Measurements from ENCODE around the gene AGAP2. TPM values are rescaled to one million over a fixed set of nuclear protein-coding genes. Genes with fewer than 3 reads are reported as not detected.

Gene AGAP2
- total and polyA plus RNA-seq, 2 donors (not counting 1 experiment from before 2014, with no cell fraction given), result 22.2 to 27.0 TPM

GRCh38 chr12:57759360-57759980, 20.9 kb upstream of the AGAP2 start:
- Histone ChIP-seq H3K79me2 (ENCODE audit: control insufficient read depth, insufficient read depth, low read length) (peaks cover 56% of the 10 kb centered on the region), H3K4me3 (ENCODE audit: control extremely low read depth in 1 of 5, extremely low read depth in 1 of 5, insufficient read depth in 1 of 5, low read depth in 2 of 5, low read length in 4 of 5) (no peak overlapping the region), H3K9ac (ENCODE audit: low read length) (no peak overlapping the region), H3K9me3 (ENCODE audit: control extremely low read depth in 1 of 3, control insufficient read depth in 2 of 3, insufficient read depth in 1 of 3, low read length in 2 of 3) (no peaks in the 10 kb centered on the region), H3K27ac (ENCODE audit: low read length in 2 of 2) (no peak overlapping the region), H4K20me1 (ENCODE audit: control insufficient read depth, insufficient read depth, low read length, poor library complexity, severe bottlenecking) (peaks cover 75% of the 10 kb centered on the region), H3K27me3 (replicated peaks in 1 of 4; ENCODE audit: control extremely low read depth in 1 of 4, control insufficient read depth in 3 of 4, insufficient read depth in 4 of 4, low read length in 3 of 4) (peaks cover 0 to 6% (median 2%) of the 10 kb centered on the region in 4 experiments), H3K4me2 (replicated peaks; ENCODE audit: low read depth, low read length, poor library complexity, severe bottlenecking) (no peak overlapping the region), H2AFZ (ENCODE audit: insufficient read depth, low read depth, low read length, poor library complexity, severe bottlenecking) (no peak overlapping the region), H3K36me3 (replicated peaks in 1 of 2; ENCODE audit: control extremely low read depth in 1 of 2, control insufficient read depth in 1 of 2, extremely low read depth in 1 of 2, insufficient read depth in 2 of 2, low read length in 1 of 2) (peaks cover 1 to 41% of the 10 kb centered on the region in 2 experiments), H3K4me1 (ENCODE audit: control insufficient read depth in 2 of 2, insufficient read depth in 2 of 2, low read length in 2 of 2) (peaks cover 18 to 35% of the 10 kb centered on the region in 2 donors)
- peaks cover 7% of the 10 kb centered on the region for H3K27me3 Mint-ChIP-seq
- ChIA-PET POLR2A (interaction anchor here (0.5 to 1.6 kb wide), 2 partner anchors 13 to 15 kb away, joined by 4 to 5 read pairs; partner anchors contain the start of genes EEF1AKMT3 and METTL1), CTCF (interaction anchor here (0.7 to 2.1 kb wide), 13 partner anchors 8 to 145 kb away, joined by 3 to 9 read pairs (median 5); partner anchors contain the start of genes EEF1AKMT3 and METTL1)
- H3K27ac Mint-ChIP-seq, result no peak overlapping the region
- ATAC-seq (ENCODE audit: low read depth), result no peak
- DNase-seq, result peak; percentile 56
- 50% methylated on average over 2 of the region's 3 CpGs for WGBS (ENCODE audit: insufficient coverage)
- intact Hi-C loops (cut with micrococcal nuclease), result loop anchor here (5.0 to 10.0 kb wide), 5 partner anchors 73 to 675 kb away; partner anchors contain the start of genes CTDSP2, GLI1, INHBE and MARS1
- H3K9me3 Mint-ChIP-seq (ENCODE audit: insufficient read depth), result no peaks in the 10 kb centered on the region
- H3K4me1 Mint-ChIP-seq, result peaks cover 40% of the 10 kb centered on the region
- no peak overlapping the region for H3K4me3 Mint-ChIP-seq
- TF ChIP-seq CTCF (IDR thresholded peaks at IDR 0.05), result peak; percentile 71
- TF ChIP-seq EZH2 (IDR thresholded peaks at IDR 0.05; ENCODE audit: borderline replicate concordance, insufficient read depth, low read depth, low read length, poor library complexity, severe bottlenecking), result no peak
